ENCODE measurements around the gene KCNJ14.

The KCNJ14 gene

DNA sequence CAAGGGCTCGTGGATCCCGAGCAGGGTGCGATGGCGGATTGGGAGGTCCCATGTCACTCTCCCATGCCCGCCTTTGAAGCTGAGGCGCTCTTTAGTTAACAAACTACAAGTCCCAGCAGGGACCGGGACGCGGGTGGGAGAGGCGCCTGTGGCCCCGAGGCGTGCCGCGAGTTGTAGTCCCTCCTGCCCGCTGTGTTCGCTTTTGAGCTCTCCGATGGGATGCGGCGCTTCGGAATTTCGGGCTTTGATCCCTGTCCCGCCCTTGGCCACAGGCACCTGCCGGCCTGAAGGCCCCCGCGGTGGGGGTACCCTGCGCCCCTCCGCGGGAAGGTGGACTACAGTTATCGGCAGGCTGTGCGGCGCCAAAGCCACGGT is 24.8 kb downstream of the KCNJ14 start:
- Histone ChIP-seq H4K20me1 (ENCODE audit: low read depth, low read length) (no peaks in the 10 kb centered on the region), H3K36me3 (ENCODE audit: low read length) (no peaks in the 10 kb centered on the region), H3K79me2 (ENCODE audit: insufficient read depth, low read length) (no peaks in the 10 kb centered on the region), H3K4me2 (ENCODE audit: low read depth, low read length, poor library complexity, severe bottlenecking) (no peak overlapping the region), H3K9me2 (replicated peaks; ENCODE audit: insufficient read depth, low read length) (no peaks in the 10 kb centered on the region), H3F3A (ENCODE audit: insufficient read depth) (0 out of 2 replicates have a peak, but pooled peaks cover 5% of the 10 kb centered on the region), H3K9me3 (ENCODE audit: insufficient read depth, low read length) (no peaks in the 10 kb centered on the region), H2AFZ (ENCODE audit: low read depth, low read length, severe bottlenecking) (no peak overlapping the region), H3K4me3 (ENCODE audit: insufficient read depth, low read length, poor library complexity, severe bottlenecking) (no peak overlapping the region), H3K9ac (ENCODE audit: low read length) (no peak overlapping the region), H3K27ac (ENCODE audit: low read depth, low read length) (no peak overlapping the region), H3K27me3 (ENCODE audit: low read length) (no peaks in the 10 kb centered on the region)
- TF ChIP-seq, protein P1, sequence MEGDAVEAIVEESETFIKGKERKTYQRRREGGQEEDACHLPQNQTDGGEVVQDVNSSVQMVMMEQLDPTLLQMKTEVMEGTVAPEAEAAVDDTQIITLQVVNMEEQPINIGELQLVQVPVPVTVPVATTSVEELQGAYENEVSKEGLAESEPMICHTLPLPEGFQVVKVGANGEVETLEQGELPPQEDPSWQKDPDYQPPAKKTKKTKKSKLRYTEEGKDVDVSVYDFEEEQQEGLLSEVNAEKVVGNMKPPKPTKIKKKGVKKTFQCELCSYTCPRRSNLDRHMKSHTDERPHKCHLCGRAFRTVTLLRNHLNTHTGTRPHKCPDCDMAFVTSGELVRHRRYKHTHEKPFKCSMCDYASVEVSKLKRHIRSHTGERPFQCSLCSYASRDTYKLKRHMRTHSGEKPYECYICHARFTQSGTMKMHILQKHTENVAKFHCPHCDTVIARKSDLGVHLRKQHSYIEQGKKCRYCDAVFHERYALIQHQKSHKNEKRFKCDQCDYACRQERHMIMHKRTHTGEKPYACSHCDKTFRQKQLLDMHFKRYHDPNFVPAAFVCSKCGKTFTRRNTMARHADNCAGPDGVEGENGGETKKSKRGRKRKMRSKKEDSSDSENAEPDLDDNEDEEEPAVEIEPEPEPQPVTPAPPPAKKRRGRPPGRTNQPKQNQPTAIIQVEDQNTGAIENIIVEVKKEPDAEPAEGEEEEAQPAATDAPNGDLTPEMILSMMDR (IDR thresholded peaks at IDR 0.05; ENCODE audit: insufficient read depth, low read length, poor library complexity, severe bottlenecking) = no peak
- no peak for TF ChIP-seq EZH2phosphoT487 (conservative IDR thresholded peaks at IDR 0.05; ENCODE audit: low read length)

DNA sequence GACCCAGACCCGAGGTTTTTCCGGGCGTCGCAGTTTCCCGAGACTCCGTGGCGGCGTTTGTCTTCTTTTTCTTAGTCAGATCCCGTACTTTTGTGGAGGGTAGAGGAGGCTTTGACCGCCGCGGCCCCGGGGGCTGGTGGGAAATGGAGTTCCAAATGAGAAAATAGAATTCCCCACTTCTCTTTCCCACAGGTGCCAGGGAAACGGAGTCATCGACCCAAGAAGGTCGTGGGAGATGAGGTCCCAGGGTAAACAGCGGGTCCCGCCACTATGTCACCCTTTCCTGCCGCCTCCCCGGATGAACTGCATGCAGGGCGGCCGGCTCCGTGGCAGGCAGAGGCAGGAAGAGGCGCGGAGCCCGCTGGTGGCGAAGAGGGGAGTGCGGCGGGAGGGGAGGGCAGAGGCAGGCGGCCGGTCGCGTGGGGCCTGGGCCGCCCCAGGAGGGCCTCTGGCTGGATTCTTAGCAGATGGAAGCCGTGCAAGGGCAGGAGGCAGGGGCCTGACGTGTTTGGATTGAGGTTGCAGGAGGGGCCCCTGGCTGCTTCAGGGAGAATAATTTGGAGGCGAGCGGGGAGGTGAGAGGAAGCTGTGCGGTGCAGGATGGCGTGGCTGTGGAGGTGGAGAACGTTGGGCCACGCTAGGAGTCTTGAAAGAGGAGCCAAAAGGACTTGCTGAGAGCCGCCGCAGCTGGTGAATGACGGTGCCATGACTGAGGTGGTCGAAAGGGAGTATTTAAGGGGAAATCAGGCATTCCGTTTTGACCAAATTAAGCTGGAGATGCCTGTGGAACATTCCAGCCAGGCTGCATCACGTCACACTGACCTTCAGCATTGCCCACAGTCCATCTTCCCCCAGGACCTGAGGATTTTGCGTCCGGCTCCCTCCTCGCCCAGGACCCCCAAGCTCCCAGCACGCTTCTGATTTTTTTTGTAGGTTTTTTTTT is 25.5 kb downstream of the KCNJ14 start:
- no peaks in the 10 kb centered on the region for H4K20me1 ChIP-seq (ENCODE audit: low read depth, low read length)
- no peak overlapping the region for H3K27ac ChIP-seq (ENCODE audit: low read depth, low read length)
- no peak overlapping the region for H2AFZ ChIP-seq (ENCODE audit: low read depth, low read length, severe bottlenecking)
- H3K79me2 ChIP-seq (ENCODE audit: insufficient read depth, low read length) = no peaks in the 10 kb centered on the region
- H3K9me2 ChIP-seq (replicated peaks; ENCODE audit: insufficient read depth, low read length) = no peaks in the 10 kb centered on the region
- H3K9me3 ChIP-seq (ENCODE audit: insufficient read depth, low read length) = no peaks in the 10 kb centered on the region
- TF ChIP-seq, protein P1 (IDR thresholded peaks at IDR 0.05; ENCODE audit: insufficient read depth, low read length, poor library complexity, severe bottlenecking) = no peak
- TF ChIP-seq EZH2phosphoT487 (conservative IDR thresholded peaks at IDR 0.05; ENCODE audit: low read length) = no peak
- no peak overlapping the region for H3K4me2 ChIP-seq (ENCODE audit: low read depth, low read length, poor library complexity, severe bottlenecking)
- no peak overlapping the region for H3K9ac ChIP-seq (ENCODE audit: low read length)
- H3K36me3 ChIP-seq (ENCODE audit: low read length) = no peaks in the 10 kb centered on the region
- no peaks in the 10 kb centered on the region for H3K27me3 ChIP-seq (ENCODE audit: low read length)
- no peak overlapping the region for H3K4me3 ChIP-seq (ENCODE audit: insufficient read depth, low read length, poor library complexity, severe bottlenecking)
- 0 out of 2 replicates have a peak, but pooled peaks cover 5% of the 10 kb centered on the region for H3F3A ChIP-seq (ENCODE audit: insufficient read depth)

DNA sequence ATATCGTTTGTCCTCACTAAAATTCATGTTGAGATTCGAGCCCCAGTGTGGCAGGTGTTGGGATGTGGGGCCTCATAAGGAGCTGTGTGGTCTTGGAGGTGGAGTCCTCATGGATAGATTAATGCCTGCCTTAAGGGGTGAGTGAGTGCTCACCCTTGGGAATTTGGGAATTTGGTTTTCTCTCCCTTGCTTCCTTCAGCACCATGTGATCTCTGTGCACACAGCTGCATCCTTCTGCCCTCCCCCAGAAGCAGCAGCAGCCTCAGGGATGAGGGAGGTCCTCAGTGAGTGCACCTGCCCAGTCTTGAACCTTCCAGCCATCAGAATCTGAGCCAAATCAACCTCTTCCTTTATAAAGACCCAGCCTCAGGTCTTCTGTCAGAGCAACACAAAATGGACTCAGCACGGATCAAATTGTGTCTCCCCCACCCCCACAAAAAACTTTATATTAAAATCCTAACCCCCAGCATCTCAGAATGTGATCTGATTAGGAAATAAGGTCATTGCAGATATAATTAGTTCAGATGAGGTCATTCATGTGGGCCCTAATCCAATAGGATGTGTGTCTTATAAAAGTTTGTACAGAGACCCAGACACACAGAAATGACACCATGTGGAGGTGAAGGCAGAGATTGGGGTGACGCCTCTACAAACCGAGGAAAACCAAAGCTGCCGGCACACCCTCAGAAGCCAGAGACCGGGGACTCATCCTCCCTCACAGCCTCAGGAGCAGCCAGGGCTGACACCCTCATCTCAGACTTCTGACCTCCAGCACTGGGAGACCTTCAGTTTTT is 26.7 kb downstream of the KCNJ14 start:
- Histone ChIP-seq H3K9ac (ENCODE audit: low read length) (no peak overlapping the region), H3K36me3 (ENCODE audit: low read length) (no peaks in the 10 kb centered on the region), H3K4me2 (ENCODE audit: low read depth, low read length, poor library complexity, severe bottlenecking) (no peak overlapping the region)

More for the DNA sequence above, 26.7 kb downstream of the KCNJ14 start:
- Histone ChIP-seq H2AFZ (ENCODE audit: low read depth, low read length, severe bottlenecking) (no peak overlapping the region), H3K27me3 (ENCODE audit: low read length) (no peaks in the 10 kb centered on the region), H3K4me3 (ENCODE audit: insufficient read depth, low read length, poor library complexity, severe bottlenecking) (no peak overlapping the region), H3F3A (ENCODE audit: insufficient read depth) (0 out of 2 replicates have a peak, but pooled peaks cover 5% of the 10 kb centered on the region), H3K9me2 (replicated peaks; ENCODE audit: insufficient read depth, low read length) (no peaks in the 10 kb centered on the region), H3K27ac (ENCODE audit: low read depth, low read length) (no peak overlapping the region), H3K9me3 (ENCODE audit: insufficient read depth, low read length) (no peaks in the 10 kb centered on the region), H3K79me2 (ENCODE audit: insufficient read depth, low read length) (no peaks in the 10 kb centered on the region), H4K20me1 (ENCODE audit: low read depth, low read length) (no peaks in the 10 kb centered on the region)
- TF ChIP-seq, protein P1 (IDR thresholded peaks at IDR 0.05; ENCODE audit: insufficient read depth, low read length, poor library complexity, severe bottlenecking) = no peak
- no peak for TF ChIP-seq EZH2phosphoT487 (conservative IDR thresholded peaks at IDR 0.05; ENCODE audit: low read length)

Measured in SU-DHL-6 (cell line).